ENCODE results near the gene TRAK1. TPM values are rescaled to one million over a fixed set of nuclear protein-coding genes. Genes with fewer than 3 reads are reported as not detected.

TRAK1 gene
- total RNA-seq, 1 donor from 2014 or later: 41.7 TPM

DNA sequence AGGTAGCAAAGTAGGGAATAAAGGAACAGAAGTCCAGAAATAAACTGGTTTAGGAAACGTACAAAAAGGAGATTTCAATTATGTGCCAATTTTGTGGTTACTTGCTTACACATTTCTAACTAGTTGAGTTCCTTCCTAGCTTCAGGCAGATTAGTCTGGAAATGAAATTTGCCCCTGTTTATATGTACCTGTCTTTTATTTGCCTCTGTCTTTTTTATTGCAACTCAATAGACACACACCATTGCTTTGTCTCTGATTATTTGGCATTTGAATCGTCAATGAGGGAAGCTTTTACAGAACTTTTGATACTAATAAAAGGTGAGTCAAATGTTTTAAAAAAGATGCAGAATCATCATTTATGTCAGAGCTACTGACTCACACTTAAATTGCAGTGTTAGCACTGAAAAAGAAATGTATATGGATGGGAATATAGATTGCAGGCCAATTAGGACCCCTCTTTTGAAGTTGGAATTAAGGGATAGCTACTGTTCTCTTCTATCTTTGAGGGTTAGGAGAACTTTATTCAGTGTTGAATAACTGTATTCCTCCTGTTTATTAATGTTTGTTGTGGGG, 60.5 kb downstream of the TRAK1 start:
- no peak for DNase-seq (ENCODE audit: low read depth)
- Histone ChIP-seq H3K4me3 (ENCODE audit: low read depth, low read length) (no peak overlapping the region), H3K27me3 (ENCODE audit: control insufficient read depth, insufficient read depth, low read length) (no peaks in the 10 kb centered on the region), H3K36me3 (ENCODE audit: control insufficient read depth, insufficient read depth, low read length) (no peaks in the 10 kb centered on the region)
- TF ChIP-seq CTCF (IDR thresholded peaks at IDR 0.05; ENCODE audit: insufficient read depth, low read length, poor library complexity, severe bottlenecking): no peak

DNA sequence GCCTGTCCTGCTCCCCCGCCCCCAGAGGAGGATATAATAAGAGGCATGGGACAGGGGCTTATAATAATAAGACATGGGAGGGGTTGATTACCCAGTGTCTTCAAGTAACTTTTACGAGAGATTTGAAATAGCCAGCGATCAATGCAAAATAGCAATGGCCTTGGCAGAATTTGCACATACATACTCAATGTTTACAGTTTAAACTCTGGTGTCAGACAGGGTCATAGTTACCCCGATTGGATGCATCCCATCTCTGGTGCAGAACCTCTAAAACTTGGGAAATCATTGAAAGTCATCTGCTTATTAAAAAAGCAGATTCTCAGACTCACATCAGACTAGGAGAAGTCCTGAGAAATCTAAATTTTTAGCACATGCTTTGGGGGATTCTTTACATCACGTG, 61.0 kb downstream of the TRAK1 start:
- TF ChIP-seq CTCF (IDR thresholded peaks at IDR 0.05; ENCODE audit: insufficient read depth, low read length, poor library complexity, severe bottlenecking): no peak
- H3K36me3 ChIP-seq (ENCODE audit: control insufficient read depth, insufficient read depth, low read length): no peaks in the 10 kb centered on the region
- DNase-seq (ENCODE audit: low read depth): no peak
- H3K4me3 ChIP-seq (ENCODE audit: low read depth, low read length): no peak overlapping the region
- no peaks in the 10 kb centered on the region for H3K27me3 ChIP-seq (ENCODE audit: control insufficient read depth, insufficient read depth, low read length)

GRCh38 chr3:42153039-42153438, 61.9 kb downstream of the TRAK1 start:
- TF ChIP-seq CTCF (IDR thresholded peaks at IDR 0.05; ENCODE audit: insufficient read depth, low read length, poor library complexity, severe bottlenecking): no peak
- Histone ChIP-seq H3K36me3 (ENCODE audit: control insufficient read depth, insufficient read depth, low read length) (no peaks in the 10 kb centered on the region), H3K4me3 (ENCODE audit: low read depth, low read length) (no peak overlapping the region), H3K27me3 (ENCODE audit: control insufficient read depth, insufficient read depth, low read length) (no peaks in the 10 kb centered on the region)
- no peak for DNase-seq (ENCODE audit: low read depth)

DNA sequence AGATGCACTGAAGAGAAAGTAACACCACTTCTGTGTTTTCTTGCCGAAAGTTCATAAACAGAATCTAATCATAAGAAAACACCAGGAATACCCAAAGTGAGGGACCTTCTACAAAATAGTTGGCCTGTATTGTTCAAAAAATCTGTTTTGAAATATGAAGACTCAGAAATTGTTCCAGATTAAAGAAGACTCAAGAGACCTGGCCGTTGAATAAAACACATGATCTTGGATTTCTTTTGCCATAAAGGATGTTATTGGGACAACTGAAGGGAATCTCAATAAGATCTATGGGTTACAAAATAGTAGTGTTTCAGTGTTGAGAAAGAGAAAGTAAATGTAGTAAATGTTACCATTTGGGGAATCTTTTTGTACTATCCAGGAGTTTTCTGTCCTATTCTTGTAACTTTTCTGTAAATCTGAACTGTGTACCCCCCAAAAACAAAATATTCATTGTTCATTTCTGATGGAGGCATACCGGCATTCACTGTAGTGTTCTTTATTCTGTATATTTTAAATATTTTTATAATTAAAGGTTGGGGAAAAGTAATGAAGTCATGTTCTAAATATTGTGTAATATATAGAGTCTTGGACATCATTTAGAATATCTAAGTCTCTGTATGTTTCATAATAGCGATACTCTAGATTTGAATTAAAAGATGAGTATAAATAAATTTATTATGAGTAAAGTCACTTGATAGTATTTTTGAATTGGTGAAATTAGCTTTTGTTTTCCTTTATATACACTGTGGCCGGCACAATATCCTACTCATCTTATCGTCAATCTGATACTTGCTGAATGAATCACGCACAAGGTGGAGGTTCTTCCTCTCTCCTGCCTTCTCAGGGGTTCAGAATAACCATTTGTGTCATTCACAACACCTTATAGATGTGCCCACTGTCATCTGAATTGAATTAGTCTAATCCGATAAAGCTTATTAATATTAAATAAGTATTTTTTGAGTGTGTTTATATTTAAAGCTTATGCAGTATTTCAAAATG, 66.7 kb downstream of the TRAK1 start:
- Histone ChIP-seq H3K4me3 (ENCODE audit: low read depth, low read length) (no peak overlapping the region), H3K27me3 (ENCODE audit: control insufficient read depth, insufficient read depth, low read length) (no peaks in the 10 kb centered on the region), H3K36me3 (ENCODE audit: control insufficient read depth, insufficient read depth, low read length) (no peaks in the 10 kb centered on the region)
- DNase-seq (ENCODE audit: low read depth): no peak
- TF ChIP-seq CTCF (IDR thresholded peaks at IDR 0.05; ENCODE audit: insufficient read depth, low read length, poor library complexity, severe bottlenecking): no peak

DNA sequence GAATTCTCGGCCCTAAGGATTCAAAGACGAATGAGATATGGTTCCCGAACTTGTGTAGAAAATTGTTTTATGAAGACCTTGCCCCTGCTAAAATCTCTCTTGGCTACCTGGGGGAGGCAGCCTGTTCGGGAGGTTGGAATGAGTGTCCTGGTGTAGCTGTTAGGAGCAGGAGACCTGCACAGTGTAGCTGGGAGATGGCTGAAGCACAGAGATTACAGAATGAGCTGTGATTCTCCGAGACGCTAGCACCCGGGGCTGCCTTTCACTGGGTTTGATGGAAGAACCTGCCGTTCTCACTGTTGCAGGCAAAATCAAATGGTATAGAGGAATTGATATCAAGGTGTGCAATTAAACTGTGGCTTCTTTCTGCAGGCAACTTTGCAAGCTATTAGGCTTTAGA, 68.0 kb downstream of the TRAK1 start:
- H3K27me3 ChIP-seq (ENCODE audit: control insufficient read depth, insufficient read depth, low read length): no peaks in the 10 kb centered on the region
- H3K36me3 ChIP-seq (ENCODE audit: control insufficient read depth, insufficient read depth, low read length): no peaks in the 10 kb centered on the region
- H3K4me3 ChIP-seq (ENCODE audit: low read depth, low read length): no peak overlapping the region
- TF ChIP-seq CTCF (IDR thresholded peaks at IDR 0.05; ENCODE audit: insufficient read depth, low read length, poor library complexity, severe bottlenecking): no peak
- no peak for DNase-seq (ENCODE audit: low read depth)
